Breast epithelium (tissue), 3 donors: ENCODE results near the gene ZNF407.

Experiments
- CTCF ChIP-seq, 3 donors: fragments of 450-650 bp; IDR thresholded peaks; one replicate each; pipeline ENCODE4 v1.5.1; 2016 to 2017; ENCODE audit warnings: antibody characterized with exemption in 3 of 3, mild to moderate bottlenecking in 3 of 3, moderate library complexity in 3 of 3
- POLR2A ChIP-seq: fragments of 450-650 bp; IDR thresholded peaks from one replicate; pipeline ENCODE4 v1.6.1; 2016; ENCODE audit warnings: antibody characterized with exemption, mild to moderate bottlenecking, moderate library complexity
- POLR2AphosphoS5 ChIP-seq, 3 donors: sonication (generic); formaldehyde crosslinking; IDR thresholded peaks; one replicate each; pipeline ENCODE4 v1.6.1; 2017; ENCODE audit warnings: antibody characterized with exemption in 3 of 3

DNA sequence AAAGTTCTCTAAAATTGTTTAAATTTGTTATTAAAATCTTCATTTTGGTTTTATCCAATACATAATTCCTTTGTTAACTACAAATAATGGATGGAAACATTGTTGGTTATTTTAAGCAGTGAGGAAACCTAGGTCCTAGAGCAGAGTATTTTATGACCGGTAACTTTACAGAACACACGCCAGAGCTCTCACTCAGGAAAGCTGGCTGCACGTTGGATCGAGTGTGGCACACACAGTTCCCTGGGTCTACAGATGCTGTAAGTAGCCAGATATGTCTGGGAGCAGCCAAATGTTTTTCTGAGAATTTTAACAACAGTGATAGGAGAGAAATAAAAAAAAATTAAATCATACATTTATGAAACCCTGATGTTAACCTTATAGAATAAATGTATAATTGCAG is 264.4 kb downstream of the ZNF407 start:
- TF ChIP-seq CTCF (IDR thresholded peaks at IDR 0.05) (no peak), POLR2A (no peak), POLR2AphosphoS5 (IDR thresholded peaks at IDR 0.05) (no peak)
